PFSK-1 (cell line): ENCODE data around the gene SOD2.
A peak's percentile ranks its signal among the peaks of the same experiment; 100 is the strongest.

ENCODE experiments used
- FOXP2 ChIP-seq: optimal IDR thresholded peaks from 2 replicates; pipeline ENCODE3; 2011; ENCODE audit warnings: borderline replicate concordance, control low read depth, inconsistent platforms; ENCODE audit not compliant: insufficient read depth; ENCODE audit errors: extremely low read length, extremely low read depth
- POLR2AphosphoS5 ChIP-seq: IDR thresholded peaks from 2 replicates; pipeline ENCODE4 v1.6.1; 2012; ENCODE audit warnings: low read depth, mild to moderate bottlenecking, control low read depth, low read length, moderate library complexity
- REST ChIP-seq, 2 experiments: IDR thresholded peaks; 2 replicates each; pipeline versions ENCODE4 v1.6.1 to v1.8.0; 2011 to 2012; ENCODE audit warnings: low read depth in 2 of 2, low read length in 2 of 2, control low read depth in 1 of 2, inconsistent platforms in 1 of 2, mild to moderate bottlenecking in 1 of 2, moderate library complexity in 1 of 2; ENCODE audit not compliant: insufficient read depth in 1 of 2
- SIN3A ChIP-seq: IDR thresholded peaks from 2 replicates; pipeline ENCODE4 v1.6.1; 2012; ENCODE audit warnings: mild to moderate bottlenecking, low read length, moderate library complexity, borderline replicate concordance; ENCODE audit not compliant: insufficient read depth
- TAF1 ChIP-seq: IDR thresholded peaks from 2 replicates; pipeline ENCODE4 v1.6.1; 2012; ENCODE audit warnings: low read length, control low read depth, borderline replicate concordance; ENCODE audit not compliant: insufficient read depth

Gene SOD2

GRCh38 chr6:159729598-159730331, 36.7 kb upstream of the SOD2 start:
- no peak for TF ChIP-seq POLR2AphosphoS5
- TF ChIP-seq FOXP2 = no peak
- no peak for TF ChIP-seq REST (IDR thresholded peaks at IDR 0.05; ENCODE audit: insufficient read depth in 1 of 2, low read depth in 2 of 2, low read length in 2 of 2)
- TF ChIP-seq SIN3A = no peak
- TF ChIP-seq TAF1 = no peak

GRCh38 chr6:159728531-159728964, 35.5 kb upstream of the SOD2 start:
- TF ChIP-seq TAF1 = no peak
- TF ChIP-seq REST (IDR thresholded peaks at IDR 0.05; ENCODE audit: insufficient read depth in 1 of 2, low read depth in 2 of 2, low read length in 2 of 2) = no peak
- no peak for TF ChIP-seq POLR2AphosphoS5
- no peak for TF ChIP-seq SIN3A
- TF ChIP-seq FOXP2 = no peak

- no peak; the same call in 1 of the 2 replicates for TF ChIP-seq TAF1
- no peak for TF ChIP-seq SIN3A
- TF ChIP-seq FOXP2 = no peak
- no peak for TF ChIP-seq REST (IDR thresholded peaks at IDR 0.05; ENCODE audit: insufficient read depth in 1 of 2, low read depth in 2 of 2, low read length in 2 of 2)
- TF ChIP-seq POLR2AphosphoS5 = no peak
Observed at GRCh38 chr6:159727717-159728445, 34.8 kb upstream of the SOD2 start.

- TF ChIP-seq TAF1 (peak; percentile 95; the same call in 1 of the 2 replicates), REST (IDR thresholded peaks at IDR 0.05; ENCODE audit: insufficient read depth in 1 of 2, low read depth in 2 of 2, low read length in 2 of 2) (peak in 1 of 2 experiments; percentile 17; a peak in 1 of 4 replicates), SIN3A (no peak), POLR2AphosphoS5 (peak; percentile 95), FOXP2 (peak; percentile 98)
Observed at GRCh38 chr6:159726918-159727716, 34.1 kb upstream of the SOD2 start, which contains the start of gene WTAP. Gene WTAP, plus strand, starts transcription at chr6:159727506. Its CDS starts 8,760 bp downstream, at chr6:159736266.
